ENCODE results near the gene CNNM4.

DNA sequence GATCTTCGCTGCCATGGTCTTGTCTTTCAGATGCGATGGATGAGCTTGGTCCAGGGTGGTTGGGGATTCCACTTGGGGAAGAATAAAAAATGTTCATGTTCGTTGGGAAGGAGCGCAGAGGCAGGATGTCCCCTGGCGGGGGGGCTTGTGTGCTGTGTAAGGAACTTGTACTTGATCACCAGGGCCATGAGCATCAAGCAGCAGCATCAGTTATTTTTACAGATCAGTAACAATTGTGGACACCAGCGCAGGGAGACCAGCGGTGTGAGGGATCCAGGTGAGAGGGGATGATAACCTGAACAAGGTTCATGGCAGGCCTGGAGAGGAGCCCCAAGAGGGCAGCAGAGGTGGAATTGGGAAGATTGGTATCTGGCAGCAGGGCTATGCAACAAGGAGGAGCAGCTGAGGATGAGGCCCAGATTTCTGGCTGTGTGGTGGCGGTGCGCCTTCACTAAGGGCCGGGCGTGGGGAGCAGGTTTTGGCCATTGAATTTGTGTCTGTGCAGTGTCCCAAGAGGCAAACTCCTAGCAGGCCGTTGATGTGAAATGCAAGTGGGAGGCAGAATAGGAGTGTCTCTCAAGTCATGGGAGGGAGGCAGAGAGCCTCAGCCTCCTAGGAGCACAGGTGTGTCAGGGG, 59.3 kb downstream of the CNNM4 start:
- TF ChIP-seq ZNF274 (IDR thresholded peaks at IDR 0.05; ENCODE audit: low read length) = no peak
- no peak for TF ChIP-seq ZNF274 (tag by site-specific recombination; IDR thresholded peaks at IDR 0.05; ENCODE audit: borderline replicate concordance)
- no peak for TF ChIP-seq ZNF777 (tag by site-specific recombination; IDR thresholded peaks at IDR 0.05; ENCODE audit: borderline replicate concordance)
- TF ChIP-seq, protein P1, sequence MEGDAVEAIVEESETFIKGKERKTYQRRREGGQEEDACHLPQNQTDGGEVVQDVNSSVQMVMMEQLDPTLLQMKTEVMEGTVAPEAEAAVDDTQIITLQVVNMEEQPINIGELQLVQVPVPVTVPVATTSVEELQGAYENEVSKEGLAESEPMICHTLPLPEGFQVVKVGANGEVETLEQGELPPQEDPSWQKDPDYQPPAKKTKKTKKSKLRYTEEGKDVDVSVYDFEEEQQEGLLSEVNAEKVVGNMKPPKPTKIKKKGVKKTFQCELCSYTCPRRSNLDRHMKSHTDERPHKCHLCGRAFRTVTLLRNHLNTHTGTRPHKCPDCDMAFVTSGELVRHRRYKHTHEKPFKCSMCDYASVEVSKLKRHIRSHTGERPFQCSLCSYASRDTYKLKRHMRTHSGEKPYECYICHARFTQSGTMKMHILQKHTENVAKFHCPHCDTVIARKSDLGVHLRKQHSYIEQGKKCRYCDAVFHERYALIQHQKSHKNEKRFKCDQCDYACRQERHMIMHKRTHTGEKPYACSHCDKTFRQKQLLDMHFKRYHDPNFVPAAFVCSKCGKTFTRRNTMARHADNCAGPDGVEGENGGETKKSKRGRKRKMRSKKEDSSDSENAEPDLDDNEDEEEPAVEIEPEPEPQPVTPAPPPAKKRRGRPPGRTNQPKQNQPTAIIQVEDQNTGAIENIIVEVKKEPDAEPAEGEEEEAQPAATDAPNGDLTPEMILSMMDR (tag by site-specific recombination; IDR thresholded peaks at IDR 0.05) = no peak; the same call in 1 of the 2 replicates
- TF ChIP-seq, protein P2, sequence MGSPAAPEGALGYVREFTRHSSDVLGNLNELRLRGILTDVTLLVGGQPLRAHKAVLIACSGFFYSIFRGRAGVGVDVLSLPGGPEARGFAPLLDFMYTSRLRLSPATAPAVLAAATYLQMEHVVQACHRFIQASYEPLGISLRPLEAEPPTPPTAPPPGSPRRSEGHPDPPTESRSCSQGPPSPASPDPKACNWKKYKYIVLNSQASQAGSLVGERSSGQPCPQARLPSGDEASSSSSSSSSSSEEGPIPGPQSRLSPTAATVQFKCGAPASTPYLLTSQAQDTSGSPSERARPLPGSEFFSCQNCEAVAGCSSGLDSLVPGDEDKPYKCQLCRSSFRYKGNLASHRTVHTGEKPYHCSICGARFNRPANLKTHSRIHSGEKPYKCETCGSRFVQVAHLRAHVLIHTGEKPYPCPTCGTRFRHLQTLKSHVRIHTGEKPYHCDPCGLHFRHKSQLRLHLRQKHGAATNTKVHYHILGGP (tag by site-specific recombination; IDR thresholded peaks at IDR 0.05) = no peak
- no peak for TF ChIP-seq SP2 (tag by site-specific recombination; IDR thresholded peaks at IDR 0.05)
- TF ChIP-seq, protein P3, sequence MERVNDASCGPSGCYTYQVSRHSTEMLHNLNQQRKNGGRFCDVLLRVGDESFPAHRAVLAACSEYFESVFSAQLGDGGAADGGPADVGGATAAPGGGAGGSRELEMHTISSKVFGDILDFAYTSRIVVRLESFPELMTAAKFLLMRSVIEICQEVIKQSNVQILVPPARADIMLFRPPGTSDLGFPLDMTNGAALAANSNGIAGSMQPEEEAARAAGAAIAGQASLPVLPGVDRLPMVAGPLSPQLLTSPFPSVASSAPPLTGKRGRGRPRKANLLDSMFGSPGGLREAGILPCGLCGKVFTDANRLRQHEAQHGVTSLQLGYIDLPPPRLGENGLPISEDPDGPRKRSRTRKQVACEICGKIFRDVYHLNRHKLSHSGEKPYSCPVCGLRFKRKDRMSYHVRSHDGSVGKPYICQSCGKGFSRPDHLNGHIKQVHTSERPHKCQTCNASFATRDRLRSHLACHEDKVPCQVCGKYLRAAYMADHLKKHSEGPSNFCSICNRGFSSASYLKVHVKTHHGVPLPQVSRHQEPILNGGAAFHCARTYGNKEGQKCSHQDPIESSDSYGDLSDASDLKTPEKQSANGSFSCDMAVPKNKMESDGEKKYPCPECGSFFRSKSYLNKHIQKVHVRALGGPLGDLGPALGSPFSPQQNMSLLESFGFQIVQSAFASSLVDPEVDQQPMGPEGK (tag by site-specific recombination; IDR thresholded peaks at IDR 0.05) = no peak
- no peak for TF ChIP-seq ZNF223 (tag by site-specific recombination; IDR thresholded peaks at IDR 0.05)
- TF ChIP-seq ZBTB8A (tag by site-specific recombination; IDR thresholded peaks at IDR 0.05) = no peak
